CD1c-positive myeloid dendritic cell (primary cell): ENCODE measurements around the gene B3GALT5.

ENCODE experiments used
- DNase-seq: peaks from one replicate; pipeline ENCODE4 v3.0.0-alpha.2; 2016; ENCODE audit errors: extremely low spot score

B3GALT5 gene

GRCh38 chr21:39604951-39605350 lies 7.8 kb upstream of the B3GALT5 start:
- no peak for DNase-seq

DNA sequence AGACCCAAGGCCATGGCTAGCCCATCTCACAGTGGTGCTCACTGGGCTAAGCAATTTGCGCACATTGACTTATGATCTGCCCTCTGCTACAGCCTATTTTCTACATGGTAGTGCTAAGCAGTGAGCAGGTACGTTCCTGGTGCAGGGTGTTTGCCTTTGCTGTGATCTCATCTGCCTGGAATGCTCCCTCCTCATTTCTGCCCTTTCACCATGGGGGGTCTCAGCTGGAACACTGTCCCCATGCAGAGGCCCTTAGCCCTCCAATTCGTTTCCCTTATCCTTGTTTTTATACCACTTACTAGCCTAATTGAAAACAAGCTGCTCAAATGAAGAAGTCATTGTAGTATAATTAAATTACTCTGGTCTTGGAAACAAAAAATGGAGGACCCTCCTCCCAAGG lies 2.0 kb upstream of the B3GALT5 start:
- no peak for DNase-seq

DNA sequence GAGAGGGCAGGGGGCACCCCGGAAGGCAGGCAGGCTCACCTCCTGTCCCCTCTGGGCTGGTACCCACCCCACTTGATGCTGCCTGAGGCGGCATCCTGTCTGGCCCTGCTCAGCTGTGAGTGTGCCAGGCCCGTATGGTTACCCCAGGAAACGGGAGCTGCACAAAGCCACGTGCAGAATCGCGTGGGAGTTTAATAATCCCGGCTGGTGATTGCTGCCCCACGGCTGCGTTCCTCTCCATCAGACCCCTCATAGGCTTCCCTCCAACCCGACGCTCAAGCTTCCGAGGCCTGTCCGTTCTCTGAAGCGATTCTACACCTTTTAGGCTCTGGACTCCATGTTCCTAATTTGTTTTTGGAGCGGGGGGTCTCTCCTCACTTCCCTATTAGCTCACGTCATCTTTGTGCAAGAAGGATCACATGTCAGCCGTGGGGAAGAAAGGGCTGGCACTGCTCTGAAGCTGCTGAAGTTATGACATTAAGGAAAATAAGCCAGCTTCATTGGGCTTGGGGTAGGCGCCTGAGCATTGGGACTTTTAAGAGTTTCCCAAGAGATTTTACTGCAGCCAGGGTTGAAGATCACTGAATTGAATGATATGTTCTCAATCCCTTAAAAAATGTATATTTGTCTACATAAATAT lies 1.1 kb upstream of the B3GALT5 start:
- no peak for DNase-seq

- DNase-seq = no peak
Observed at GRCh38 chr21:39613041-39613934, 548 bp downstream of the B3GALT5 start.

GRCh38 chr21:39616211-39616772 lies 3.6 kb downstream of the B3GALT5 start:
- DNase-seq = no peak

GRCh38 chr21:39620856-39621255 lies 8.1 kb downstream of the B3GALT5 start:
- DNase-seq = no peak

DNA sequence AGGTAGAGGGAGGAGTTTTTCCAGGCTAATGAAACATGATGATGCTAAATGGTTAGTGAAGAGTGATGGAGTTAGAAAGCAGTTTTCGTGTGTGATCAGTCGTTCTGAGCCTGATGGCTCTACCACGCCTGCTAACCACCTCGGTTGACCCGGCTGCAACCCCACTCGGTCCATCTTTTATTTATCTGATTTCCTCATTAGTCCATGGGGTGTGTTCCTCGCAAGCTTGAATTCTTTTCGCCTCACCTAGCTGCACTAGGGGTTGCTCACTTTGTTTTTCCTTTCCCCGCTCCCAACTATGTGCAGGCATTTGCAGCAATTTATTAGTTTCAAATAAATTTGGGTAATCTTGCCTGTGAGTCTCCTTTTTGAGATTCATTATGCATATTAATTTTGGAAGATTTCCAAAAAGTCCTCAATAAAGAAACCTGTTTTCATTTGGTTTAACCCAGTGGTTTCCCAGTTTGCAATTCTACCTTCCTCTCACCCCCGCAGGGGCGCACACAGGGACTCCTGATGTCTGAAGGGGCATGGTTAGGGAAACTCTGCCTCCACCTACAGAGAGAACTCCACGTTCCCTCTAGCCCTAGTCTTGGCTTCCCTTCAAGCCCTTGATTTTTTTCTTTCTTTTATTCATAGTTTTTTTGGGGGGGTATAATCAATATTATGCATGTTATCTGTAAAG lies 12.6 kb downstream of the B3GALT5 start:
- no peak for DNase-seq

DNA sequence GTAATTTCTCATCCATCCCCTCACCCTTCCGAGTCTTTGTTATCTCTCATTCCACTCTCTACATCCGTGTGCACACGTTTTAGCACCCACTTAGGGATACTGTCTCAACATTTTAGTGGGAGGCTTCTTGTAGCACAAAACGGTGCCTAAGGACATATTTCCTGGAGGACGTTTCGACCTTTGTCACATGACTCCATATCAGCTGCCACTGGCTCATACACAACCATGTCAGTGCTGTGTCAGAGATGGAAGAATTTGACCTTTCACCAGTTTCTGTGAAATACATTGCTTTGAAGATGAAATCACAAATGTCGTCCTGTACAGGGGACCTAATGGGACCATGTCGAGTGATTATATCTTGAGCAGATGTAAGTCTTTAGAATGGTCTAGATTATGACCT lies 15.6 kb downstream of the B3GALT5 start:
- DNase-seq = no peak

DNA sequence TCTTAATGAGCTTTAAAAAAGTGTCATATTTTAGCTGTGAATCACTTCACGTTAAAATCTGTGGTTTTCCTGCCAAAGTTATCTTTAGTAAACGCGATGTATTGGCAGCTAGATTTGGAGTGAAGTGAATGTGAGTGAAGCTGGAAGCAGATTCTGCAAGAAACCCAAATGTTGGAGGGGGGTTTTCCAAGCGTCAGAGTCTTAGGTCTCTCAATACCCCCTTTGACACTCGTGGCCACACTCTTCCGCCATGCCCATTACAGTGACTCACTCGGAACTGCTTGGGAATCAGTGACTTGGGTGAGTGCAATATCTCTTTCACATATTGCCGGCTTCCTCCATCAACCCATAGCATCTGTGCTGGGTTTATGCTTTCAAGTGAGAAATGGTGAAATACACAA lies 17.5 kb downstream of the B3GALT5 start:
- no peak for DNase-seq

GRCh38 chr21:39630827-39631226 lies 18.1 kb downstream of the B3GALT5 start:
- no peak for DNase-seq

DNA sequence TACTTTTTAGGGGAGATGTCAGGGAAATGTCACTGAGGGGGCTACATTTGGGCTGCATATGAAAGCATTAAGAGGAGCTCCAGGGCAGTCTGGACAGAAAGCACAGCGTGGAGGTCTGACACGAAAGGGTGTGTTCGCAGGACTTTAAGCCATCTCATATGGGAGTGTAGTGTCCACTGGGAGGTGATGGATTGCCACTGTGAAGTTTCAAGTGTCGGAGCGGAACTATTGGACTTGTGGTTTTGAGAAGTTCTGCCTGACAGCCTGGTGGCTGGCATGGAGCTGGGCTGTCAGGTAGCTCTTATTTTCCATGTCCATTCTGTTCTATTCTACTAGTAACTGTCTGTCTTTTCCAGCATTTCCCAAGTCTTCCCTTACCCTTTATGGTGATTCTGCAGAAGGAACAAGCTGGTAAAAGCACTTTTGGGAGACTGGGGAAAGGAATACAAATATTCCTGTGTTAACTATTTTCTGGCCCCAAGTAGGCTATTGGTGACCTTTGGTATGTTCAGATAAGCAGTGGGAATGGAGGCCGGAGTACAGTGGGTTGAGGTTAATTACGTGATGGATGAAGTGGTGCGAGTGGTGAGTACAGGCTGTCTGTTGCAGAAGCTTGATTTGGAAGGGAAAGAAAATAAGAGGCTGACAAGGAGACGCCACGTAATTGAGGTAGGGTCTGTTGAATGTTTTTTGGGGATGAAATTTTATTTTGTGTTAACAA lies 19.3 kb downstream of the B3GALT5 start:
- DNase-seq = no peak

DNA sequence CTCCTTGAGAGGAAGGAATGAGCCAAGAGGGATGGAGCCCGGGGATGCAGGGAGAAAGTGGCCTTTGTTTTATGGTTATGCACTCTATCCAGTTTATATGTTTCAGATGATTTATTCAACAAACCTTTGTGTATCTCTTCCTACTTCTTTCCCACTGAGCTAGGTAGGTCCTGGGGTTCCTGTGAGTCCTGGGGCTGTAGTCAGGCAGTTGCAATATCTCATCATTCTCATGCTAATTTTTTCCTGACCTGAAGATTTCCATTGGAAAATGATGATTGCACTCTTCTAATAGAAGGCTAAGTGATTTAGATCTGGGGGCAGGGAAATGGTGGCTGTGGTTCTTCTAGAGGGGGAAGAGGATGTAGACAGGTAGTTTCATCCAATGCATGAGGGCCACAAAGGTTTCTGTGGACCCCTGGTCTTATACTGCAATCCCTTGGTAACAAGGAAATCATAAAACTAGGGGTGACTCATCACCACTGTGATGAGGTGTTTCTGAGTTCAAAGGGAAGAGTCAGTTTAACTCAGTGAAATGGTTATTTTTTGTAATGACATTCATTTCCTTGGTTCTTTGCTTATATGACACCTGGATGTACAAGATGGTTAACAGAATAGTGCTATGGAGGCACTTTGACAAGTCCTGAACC lies 20.2 kb downstream of the B3GALT5 start:
- no peak for DNase-seq

- DNase-seq = no peak
Observed at GRCh38 chr21:39633770-39634181, 21.0 kb downstream of the B3GALT5 start.

GRCh38 chr21:39634507-39634906 lies 21.8 kb downstream of the B3GALT5 start:
- no peak for DNase-seq

GRCh38 chr21:39637197-39637970 lies 24.6 kb downstream of the B3GALT5 start:
- no peak for DNase-seq

- DNase-seq = no peak
Observed at GRCh38 chr21:39637971-39638240, 25.2 kb downstream of the B3GALT5 start.

DNA sequence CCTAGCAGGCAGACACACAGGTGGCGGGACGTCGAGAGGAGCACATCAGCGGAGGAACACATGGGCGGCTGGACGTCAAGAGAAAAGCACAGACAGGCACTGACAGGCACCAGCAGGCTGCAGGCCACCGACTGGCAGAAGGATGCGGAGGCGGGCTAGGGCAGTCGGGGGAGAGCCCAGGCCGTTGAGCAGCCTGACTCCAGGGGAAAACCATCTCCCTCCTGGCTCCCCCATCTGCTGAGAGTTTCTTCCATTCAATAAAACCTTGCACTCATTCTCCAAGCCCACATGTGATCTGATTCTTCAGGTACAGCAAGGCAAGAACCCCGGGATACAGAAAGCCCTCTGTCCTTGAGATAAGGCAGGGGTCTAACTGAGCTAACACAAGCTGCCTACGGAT lies 25.5 kb downstream of the B3GALT5 start:
- no peak for DNase-seq

DNA sequence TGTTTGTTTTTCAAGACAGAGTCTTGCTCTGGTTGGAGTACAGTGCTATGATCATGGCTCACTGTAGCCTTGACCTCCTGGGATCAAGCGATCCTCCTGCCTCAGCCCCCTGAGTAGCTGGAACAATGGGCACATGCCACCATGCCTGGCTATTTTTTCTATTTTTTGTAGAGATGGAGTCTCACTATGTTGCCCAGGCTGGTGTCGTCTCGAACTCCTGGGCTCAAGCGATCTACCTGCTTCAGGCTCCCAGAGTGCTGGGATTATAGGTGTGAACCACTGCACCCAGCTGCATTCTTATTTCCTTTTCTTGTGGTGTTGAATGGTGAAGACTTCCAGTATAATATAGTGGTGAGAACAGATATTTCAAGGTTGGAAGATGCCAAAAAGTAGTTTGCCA lies 28.0 kb downstream of the B3GALT5 start:
- DNase-seq = no peak

DNA sequence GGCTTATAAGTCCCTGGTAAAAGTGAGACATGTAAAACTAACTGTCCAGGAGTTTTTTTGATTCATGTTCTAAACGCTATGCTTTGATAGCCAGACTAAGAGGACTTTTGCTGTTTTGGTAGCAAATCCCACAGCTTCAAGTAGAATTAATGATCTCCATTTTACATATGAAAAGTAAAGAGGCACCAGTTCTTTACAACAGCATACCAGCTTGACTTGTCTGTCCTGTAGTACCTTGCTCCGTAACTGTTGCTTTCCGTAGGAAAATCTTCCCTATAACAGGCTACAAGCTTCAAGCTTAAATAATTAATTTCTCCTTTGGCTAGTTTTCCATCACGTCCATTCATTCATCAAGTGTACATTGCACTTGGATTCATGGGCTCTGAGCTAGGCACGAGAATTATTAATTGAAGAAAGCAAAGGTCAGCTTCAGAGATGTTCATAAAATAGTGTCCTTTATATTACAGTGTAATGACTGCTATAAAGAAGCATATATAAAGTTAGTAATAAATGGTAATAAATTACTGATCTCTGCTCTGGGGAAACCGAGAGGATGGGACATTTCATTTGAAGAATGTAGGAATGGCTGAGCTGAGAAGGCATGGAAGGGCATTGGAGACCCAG lies 29.2 kb downstream of the B3GALT5 start:
- no peak for DNase-seq

- DNase-seq = no peak
Observed at GRCh38 chr21:39644062-39644560, 31.4 kb downstream of the B3GALT5 start.
